ENCODE measurements around the gene NDUFAF2.

DNA sequence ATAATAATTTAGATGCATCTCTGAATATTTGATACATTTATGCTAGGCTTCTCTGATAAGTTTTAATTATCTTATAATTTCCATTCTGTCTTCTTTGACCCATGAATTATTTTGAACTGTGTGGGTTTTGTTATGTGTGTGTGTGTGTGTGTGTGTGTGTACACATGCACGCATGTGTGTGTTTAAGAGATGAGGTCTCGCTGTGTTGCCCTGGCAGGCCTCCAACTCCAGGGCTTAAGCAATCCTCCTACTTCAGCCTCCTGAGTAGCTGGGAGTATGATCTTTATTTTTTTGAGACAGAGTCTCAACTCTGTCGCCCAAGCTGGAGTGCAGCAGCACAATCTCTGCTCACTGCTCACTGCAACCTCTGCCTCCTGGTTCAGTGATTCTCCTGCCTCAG is 75.4 kb downstream of the NDUFAF2 start:
- TF ChIP-seq YY1 (IDR thresholded peaks at IDR 0.05; ENCODE audit: low read depth, low read length) = no peak
- no peak for TF ChIP-seq POLR2AphosphoS5 (IDR thresholded peaks at IDR 0.05; ENCODE audit: low read depth, low read length)
- no peak for TF ChIP-seq SIN3A (conservative IDR thresholded peaks at IDR 0.05 in 1 of 2, IDR thresholded peaks at IDR 0.05 in 1 of 2; ENCODE audit: low read depth in 1 of 2, low read length in 2 of 2)
- TF ChIP-seq JUND (IDR thresholded peaks at IDR 0.05; ENCODE audit: low read length) = no peak
- TF ChIP-seq, protein P1, sequence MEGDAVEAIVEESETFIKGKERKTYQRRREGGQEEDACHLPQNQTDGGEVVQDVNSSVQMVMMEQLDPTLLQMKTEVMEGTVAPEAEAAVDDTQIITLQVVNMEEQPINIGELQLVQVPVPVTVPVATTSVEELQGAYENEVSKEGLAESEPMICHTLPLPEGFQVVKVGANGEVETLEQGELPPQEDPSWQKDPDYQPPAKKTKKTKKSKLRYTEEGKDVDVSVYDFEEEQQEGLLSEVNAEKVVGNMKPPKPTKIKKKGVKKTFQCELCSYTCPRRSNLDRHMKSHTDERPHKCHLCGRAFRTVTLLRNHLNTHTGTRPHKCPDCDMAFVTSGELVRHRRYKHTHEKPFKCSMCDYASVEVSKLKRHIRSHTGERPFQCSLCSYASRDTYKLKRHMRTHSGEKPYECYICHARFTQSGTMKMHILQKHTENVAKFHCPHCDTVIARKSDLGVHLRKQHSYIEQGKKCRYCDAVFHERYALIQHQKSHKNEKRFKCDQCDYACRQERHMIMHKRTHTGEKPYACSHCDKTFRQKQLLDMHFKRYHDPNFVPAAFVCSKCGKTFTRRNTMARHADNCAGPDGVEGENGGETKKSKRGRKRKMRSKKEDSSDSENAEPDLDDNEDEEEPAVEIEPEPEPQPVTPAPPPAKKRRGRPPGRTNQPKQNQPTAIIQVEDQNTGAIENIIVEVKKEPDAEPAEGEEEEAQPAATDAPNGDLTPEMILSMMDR (IDR thresholded peaks at IDR 0.05; ENCODE audit: control extremely low read depth in 1 of 3, insufficient read depth in 1 of 3, low read depth in 1 of 3, low read length in 3 of 3) = no peak
- TF ChIP-seq RNF2 (IDR thresholded peaks at IDR 0.05; ENCODE audit: borderline replicate concordance, low read depth, low read length, missing control alignments, poor library complexity, severe bottlenecking) = no peak
- TF ChIP-seq POLR2A (IDR thresholded peaks at IDR 0.05; ENCODE audit: control extremely low read depth in 1 of 2, low read depth in 2 of 2, low read length in 2 of 2) = no peak
- no peak for TF ChIP-seq HDAC2 (IDR thresholded peaks at IDR 0.05; ENCODE audit: borderline replicate concordance in 1 of 2, low read depth in 2 of 2, low read length in 2 of 2)
